Stimulated activated CD4-positive, alpha-beta T cell treated with anti-CD3 and anti-CD28 coated beads, TNF-alpha, amount 100 ng/mL, for 1 hour (primary cell): ENCODE results near the gene UNC13C.

Experiments
- DNase-seq, 3 donors: peaks; one replicate each; pipeline ENCODE4 v3.0.0-alpha.2; 2020; ENCODE audit warnings: low read depth in 3 of 3, low spot score in 1 of 3

Gene UNC13C

DNA sequence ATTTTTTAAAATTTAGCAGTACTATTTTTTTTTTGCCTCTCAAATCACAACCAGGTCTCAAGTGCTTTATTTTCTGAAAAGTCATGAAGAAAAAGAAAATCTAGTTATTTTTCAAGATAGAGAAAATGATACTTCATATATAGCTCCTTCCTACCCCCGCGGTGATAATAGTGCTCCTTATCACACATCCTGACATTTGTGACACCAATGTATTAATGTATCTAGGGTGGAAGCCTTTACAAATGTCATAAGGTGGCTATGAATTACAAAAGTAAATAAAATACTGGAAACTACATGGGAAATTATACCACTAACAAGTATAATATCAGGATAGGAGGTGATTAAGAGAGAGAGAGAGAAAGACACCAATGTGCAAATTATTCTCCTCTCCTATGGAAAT lies 582.2 kb downstream of the UNC13C start:
- DNase-seq = no peak

DNA sequence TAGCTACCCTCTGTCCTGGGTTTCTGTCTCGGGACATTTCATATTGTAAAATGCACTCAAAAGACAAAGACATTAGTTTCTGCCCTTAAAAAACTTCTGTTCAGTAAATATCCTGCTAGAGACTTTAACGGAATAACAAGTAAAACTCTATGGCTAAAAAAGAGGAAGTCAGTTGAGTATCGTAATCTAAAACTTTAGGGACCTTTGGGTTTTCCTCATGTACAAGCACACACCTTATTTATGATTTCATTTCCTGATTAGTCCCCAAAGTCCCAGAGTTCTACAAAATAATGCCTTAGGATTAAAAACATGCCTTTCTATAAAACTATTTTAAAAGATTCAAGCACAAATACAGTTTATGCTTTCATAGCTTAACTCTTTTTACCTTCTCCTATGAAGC lies 585.9 kb downstream of the UNC13C start:
- no peak for DNase-seq

DNA sequence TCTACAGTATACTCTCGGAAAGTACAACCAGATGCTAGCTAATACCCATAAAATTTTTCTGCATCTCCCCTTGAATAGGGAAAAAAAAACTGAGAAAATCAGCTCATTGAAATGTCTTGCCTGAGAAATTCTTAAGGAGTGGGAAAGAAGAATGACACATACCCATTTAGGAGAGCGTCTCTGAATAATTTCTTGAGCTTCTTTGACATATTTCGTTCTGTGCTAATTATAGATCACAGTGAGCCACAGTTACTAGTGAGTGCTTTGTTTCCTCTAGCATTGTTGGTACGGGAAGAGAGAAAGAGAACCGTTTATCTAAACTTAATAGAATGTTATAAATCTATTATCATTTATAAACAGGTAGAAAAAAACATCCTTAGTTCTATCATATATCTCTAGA lies 588.4 kb downstream of the UNC13C start:
- no peak for DNase-seq

GRCh38 chr15:54567408-54568035 lies 589.3 kb downstream of the UNC13C start:
- no peak for DNase-seq

DNA sequence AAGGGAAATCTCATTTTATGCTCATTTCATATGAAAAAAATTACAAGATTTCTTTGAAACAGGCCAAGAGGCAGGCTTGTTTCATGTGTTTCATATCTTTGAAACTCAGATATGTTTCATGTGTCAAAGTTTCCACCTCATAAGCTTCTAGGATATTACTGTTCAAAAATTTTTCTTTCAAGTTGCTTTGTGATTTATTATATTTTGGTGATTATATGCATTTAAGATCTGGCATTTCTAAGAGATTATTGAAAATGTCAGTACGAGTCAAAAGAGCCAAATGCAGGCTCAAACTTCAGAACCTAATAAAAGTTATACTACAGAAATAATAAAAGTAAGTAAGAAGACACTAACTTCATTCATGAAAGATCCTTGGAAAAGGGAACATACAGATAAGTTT lies 590.1 kb downstream of the UNC13C start:
- no peak for DNase-seq

GRCh38 chr15:54571576-54571975 lies 593.3 kb downstream of the UNC13C start:
- DNase-seq = no peak

DNA sequence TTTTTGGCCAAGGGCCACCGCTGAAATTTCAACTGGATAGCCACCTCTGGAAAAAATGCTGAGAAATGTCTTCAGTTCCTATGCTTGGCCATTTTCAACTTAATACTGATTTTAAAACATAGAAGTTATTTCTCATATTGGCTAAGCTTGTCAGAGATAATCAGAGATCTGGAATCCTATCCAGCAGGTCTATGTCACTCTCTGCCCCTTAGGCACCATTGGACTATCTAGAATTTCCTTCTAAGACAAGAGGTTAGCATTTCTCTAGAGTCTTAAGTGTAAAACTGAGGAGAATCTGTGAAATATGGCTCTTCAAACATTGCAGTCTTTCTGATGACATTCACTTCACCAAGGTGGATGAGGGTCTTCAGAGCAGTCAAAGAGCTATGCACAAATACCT lies 597.3 kb downstream of the UNC13C start:
- DNase-seq = no peak

GRCh38 chr15:54576298-54576935 lies 598.2 kb downstream of the UNC13C start:
- DNase-seq = no peak

DNA sequence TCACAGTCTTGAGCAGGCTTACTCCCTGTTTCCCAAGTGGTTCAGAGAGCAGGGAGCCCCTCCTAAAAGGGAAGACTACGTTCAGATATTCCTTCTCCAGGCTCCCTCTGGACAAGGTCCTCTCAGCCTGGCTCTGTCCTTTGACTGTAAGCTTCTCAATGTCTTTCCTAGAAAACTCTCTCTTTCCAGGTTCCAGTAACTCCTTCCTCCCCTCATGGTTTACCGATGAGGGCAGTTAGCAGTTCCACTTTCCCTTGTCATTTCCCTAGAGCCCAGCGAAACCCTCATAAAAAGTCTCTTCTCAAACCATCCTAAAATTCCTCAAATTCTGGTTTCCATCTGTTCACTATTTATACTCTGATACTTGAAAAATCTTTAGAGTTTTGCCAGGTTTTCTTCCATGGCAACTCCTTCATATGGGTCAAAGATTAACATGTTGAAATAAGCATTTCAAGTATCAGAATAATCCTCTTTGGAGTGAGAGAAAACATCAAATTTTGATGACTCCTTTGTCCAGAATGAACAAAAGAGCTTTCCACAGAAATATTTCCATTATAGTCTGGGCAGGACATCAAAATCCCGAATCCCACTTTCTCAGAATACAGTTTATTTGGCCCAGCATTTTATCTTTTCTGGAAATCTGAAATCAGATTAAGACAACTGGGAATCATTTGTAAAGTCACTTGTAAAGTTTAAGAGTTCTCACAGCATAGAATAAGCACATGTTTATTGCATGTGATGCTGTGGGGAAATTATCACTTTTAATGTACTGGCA lies 599.4 kb downstream of the UNC13C start:
- DNase-seq = no peak

DNA sequence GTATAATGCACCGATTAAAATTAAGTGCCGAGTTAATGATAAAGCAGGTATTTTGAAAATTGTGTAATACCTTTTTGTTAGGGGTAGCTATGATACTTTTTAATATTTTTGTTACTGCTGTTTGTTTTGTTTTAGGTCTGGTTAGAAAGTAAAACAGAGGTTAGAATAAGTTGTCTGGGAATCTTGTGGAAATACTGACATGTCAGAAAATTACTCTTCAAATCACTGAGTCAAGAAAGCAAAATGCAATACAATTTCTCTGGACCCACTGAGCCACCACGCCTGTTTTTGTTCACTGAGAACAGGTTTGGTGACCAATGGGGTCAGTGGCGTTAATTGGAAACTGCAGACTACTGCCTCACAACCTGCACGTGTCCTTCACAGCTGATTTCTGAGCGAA lies 601.6 kb downstream of the UNC13C start:
- DNase-seq = no peak

GRCh38 chr15:54580643-54581042 lies 602.4 kb downstream of the UNC13C start:
- no peak for DNase-seq

- no peak for DNase-seq
These were observed 604.8 kb downstream of the UNC13C start for GRCh38 chr15:54582863-54583643.

DNA sequence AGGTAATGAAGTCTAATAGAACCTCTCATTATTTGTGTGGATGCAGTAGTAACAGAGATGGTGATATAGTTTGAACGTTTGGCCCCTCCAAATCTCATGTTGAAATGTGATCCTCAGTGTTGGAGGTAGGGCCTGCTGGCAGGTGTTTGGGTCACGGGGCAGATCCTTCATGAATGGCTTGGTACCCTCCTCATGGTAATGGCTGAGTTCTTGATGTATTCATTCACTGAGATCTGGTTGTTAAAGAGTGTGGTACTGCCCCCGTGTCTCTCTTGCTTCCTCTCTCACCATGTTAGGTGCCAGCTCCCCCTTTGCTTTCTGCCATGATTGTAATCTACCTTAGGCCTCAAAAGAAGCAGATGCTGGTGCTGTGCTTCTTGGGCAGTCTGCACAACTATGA lies 606.8 kb downstream of the UNC13C start:
- no peak for DNase-seq

- no peak for DNase-seq
These were observed 615.9 kb downstream of the UNC13C start for GRCh38 chr15:54594115-54594514.

DNA sequence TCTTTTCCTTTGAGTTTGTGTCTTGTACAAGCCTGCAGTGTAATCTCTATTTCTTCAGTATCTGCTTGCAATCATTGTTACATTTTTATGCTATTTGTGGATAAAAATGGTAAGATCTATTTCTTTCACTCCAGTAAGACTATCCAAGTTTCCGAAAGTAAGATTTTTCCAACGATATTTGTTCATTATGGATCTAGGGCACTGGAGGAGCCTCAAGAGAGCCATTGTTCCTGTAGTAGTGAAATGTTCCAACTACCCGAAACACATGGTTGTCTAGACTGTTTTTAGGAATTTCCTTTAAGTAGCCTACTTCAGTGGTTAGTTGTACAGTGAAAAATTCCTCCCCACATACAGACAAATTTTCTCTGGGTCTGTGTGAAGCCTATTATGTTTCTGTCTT lies 621.1 kb downstream of the UNC13C start:
- no peak for DNase-seq

DNA sequence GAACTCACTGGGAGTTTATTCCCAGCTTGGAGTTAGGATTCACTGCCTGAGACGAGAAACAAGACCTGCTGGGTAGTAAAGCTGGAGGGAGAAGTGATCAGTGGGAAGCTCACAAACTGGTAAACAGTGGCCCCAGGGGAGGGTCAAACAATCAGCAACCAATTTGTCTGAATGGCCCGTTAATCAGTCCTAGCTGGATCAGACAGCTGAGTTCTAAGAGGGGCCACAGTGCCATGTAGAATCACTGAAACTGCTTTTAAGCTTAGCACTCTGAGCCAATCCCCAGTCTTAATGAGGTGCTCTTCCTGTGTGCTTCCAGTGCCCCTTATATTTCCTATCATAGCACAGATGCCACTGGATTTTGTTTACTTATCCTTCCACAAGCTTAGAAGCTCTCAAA lies 626.8 kb downstream of the UNC13C start:
- no peak for DNase-seq

DNA sequence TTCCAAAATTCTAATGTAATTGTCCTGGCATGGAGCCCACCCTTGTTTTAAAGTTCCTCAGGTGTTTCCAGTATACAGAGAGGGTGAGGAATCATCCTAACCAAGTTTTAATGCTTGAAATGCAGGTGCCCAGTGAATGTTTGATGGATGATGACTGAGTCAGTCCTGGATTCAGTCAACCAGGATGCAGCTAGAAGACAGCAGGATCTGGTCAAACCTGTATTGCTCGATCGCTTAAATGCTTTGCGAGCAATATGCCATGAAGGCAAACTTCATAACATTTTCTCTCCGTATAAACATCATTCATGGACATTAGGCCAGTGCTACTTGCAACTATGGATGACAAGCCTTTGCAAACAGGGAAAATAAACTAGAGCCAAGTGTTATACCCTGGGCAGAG lies 627.3 kb downstream of the UNC13C start:
- DNase-seq = no peak

DNA sequence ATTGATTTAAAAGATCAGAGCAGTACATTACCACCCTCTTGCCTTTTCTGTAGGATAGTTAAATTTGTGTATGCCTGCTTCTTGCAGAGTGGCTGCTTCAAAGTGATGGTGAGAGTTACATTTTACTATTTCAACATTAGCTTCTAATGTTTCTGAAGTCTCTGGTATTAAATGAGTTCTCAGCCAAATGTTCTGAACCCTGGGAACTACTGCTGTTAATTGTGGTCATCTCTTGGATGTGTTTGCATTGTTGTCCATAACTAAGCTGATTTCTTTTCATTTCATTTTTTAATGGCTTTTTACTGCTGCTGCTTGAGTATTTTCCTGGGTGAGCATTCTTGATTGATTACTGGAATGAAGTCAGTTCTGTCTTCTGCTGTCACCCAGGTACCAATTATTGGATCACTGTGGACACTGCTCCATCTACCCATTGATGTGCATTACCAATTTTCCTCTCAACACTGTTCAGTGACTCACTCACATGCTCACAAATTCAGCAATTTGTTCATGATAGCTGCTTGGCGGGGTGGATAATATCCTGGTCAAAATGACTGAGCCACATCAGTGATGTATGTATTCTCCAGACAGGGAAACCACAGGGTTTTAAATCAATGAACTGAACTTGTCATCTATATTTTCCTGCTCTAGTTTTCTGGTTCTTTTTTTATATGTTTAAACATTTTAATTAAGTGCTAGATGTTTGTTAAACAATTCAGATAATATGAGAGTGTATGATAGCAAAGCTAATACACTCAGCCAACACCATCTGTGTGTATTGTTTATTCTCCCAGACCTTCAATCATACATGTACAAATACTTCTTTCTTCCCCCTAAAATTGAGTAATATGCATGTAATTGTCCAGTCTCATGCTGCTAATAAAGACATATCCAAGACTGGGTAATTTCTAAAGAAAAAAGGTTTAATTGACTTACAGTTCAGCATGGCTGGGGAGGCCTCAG lies 630.9 kb downstream of the UNC13C start:
- no peak for DNase-seq

DNA sequence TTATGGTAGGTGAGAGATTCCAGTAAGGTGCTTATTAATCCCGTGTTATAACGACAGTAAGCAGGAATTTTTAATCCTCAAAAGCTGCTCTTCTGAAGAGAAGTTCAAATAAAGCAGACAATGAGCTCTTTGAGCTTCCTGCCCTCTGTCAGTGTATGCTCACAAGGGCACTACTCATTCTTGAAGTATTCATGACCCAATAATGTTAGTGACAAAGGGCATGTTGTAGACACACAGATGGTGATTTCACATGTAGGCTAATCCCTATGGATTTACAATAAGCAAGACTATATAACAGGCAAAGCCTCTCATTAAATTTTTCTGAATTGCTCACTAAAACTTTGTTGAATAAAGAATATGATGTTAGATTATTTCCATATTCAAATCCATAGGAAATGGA lies 639.9 kb downstream of the UNC13C start:
- DNase-seq = no peak

DNA sequence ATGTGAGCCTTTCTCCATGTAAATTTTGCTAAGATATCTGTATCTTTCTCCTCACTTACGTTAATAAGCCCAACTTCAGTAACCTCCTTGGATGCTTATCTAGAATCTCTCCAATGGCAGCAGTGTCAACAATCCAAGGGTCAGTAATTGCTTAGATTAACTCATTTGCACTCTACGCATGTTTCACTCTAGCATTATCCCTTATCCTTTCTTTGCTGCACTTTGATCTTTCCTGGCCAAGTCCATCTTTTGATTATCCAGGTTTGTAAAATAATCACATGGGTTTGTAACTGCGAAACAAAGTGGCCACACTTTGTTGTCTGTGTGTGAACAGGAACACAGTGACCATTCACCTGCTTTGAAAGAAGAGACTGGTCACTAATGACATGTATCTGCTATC lies 640.9 kb downstream of the UNC13C start:
- no peak for DNase-seq

- DNase-seq = no peak
These were observed 642.7 kb downstream of the UNC13C start for GRCh38 chr15:54620916-54621315.
